GM13976 (cell line): Measurements from ENCODE around the gene CCNI2.

Experiments used
- DNase-seq: peaks from one replicate; pipeline ENCODE4 v3.0.0; 2012; ENCODE audit warnings: low spot score
- CTCF ChIP-seq: IDR thresholded peaks from 2 replicates; pipeline ENCODE4 v1.5.1; 2012; ENCODE audit warnings: borderline replicate concordance, mild to moderate bottlenecking; ENCODE audit not compliant: insufficient read depth; ENCODE audit errors: extremely low read depth, missing control alignments, control extremely low read depth
- in situ Hi-C: fragments of 300-500 bp; cut with MboI; formaldehyde crosslinking; loops from one replicate; pipeline ENCODE4 v1.12.0; 2022; ENCODE audit warnings: low sequenced_read_pairs, mixed read lengths, inconsistent platforms; ENCODE audit not compliant: unreplicated experiment

The CCNI2 gene

DNA sequence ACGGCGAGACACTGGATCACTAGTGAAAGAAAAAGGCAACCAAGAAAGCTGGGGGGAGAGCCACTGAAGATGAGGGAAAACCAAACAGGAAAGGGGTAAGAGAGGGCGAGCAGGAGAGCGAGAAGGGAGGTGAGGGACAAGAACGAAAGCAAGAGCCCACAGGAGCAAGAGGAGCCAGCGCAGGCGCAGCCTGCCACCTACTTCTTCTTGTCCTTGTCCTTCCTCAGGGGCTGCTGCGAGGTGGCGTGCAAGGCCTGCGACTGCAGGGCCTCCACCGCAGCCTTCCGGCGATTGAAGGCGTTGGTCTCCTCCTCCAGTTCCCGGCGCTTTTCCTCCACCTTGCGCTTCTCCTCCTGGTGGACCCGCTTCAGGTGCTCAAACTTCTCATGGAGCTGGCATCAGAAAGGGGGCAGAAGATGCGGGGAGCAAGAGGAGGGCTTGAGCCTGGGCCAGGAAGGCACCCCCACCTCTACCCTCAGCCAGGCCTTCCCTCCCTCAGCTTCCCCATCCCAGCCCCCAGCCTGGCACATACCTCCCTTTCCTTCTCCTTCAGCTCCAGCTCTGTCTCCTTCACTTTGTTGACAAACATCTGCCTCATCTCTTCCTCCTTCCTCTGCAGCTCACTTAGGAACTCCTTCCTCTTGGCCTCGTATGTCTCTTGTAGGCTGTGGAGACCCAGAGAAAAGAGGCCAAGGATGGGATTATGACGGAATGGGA, 13.5 kb downstream of the CCNI2 start:
- no peak for DNase-seq
- no peak for TF ChIP-seq CTCF
- in situ Hi-C loops: no loop called here

- no peak for TF ChIP-seq CTCF
- in situ Hi-C loops: no loop called here
- no peak for DNase-seq
Observed at GRCh38 chr5:132761321-132762240, 14.4 kb downstream of the CCNI2 start.

DNA sequence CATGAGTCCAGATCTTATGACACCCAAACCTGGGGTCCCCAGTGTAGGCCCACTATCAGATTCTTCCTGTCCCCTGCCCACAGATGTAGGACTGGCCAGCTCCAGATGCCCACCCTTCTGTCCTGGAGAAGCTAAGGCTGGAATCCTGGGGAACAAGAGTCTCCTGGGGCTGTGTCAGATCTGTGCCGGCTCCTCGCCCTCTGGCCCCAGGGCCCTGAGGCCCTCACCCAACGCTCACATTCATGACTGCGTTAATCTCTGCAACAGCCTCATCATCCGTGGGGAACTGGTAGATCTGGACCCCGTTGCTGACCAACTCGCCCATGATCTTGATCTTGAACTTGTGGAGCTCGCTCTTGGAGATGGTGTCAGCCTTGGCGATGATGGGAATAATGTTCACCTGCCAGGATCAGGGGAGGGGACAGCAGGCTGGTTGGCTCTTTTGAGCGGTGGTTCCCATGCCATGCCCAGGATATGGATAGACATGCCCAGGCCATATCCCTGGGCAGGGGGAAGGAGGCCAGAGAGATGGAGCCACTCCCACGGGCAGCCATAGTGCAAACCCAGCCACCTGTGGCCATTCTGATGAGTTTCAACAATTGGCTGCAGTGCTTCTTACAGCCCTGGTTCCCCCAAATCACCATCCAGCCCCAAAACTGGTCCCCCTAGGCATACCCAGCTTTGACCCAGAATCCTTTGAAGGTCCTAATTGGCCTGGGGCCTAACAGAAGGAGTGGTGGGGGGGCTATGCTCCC, 15.2 kb downstream of the CCNI2 start:
- in situ Hi-C loops: no loop called here
- DNase-seq: no peak
- TF ChIP-seq CTCF: no peak

DNA sequence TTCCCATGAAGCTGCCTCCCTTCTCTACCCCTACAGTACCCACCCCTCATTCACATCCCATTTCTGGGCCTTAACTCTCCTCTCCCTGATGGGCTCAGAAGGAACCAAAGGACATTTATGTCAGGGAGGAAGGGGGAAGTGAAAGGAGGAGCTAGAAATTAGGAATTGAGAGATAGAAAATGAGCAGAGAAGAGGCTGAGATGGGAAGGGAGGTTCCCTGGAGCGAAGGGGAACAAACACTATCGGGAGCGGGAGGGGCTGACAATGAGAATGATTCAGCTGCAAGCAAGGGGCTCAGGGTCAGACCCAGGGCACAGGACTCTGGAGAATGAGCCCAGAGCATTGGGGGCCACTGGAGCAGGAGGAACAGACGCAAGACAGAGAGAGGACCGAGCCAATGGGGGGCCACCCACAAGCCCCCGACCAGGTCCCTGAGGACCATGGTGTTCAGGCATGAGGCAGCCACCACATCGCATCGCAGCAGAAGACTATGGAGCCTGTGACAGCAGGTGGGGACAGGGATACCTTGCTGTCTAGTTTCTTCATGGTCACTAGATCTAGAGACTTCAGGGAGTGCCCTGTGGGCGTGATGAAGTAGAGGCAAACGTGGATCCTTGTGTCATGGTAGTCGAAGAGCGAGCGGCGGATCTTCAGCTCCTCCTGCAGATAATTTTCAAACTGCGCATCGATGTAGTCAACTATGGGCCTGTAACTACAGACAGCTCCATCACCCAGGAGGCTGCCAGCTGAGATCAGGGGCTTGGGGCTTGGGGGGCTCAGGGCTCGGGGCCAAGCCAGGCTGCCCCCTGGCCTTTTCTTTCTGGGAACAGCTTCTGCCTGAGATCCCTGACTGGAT, 16.2 kb downstream of the CCNI2 start:
- no peak for TF ChIP-seq CTCF
- no peak for DNase-seq
- in situ Hi-C loops: no loop called here

- DNase-seq: no peak
- in situ Hi-C loops: no loop called here
- TF ChIP-seq CTCF: no peak
Observed at GRCh38 chr5:132764051-132764450, 16.8 kb downstream of the CCNI2 start.
